DOHH2 (cell line): ENCODE data around the gene RGS4.

Experiments used
- H3F3A ChIP-seq: fragments of 200-600 bp; sonication (generic), shearing (Covaris generic); 2 replicates; pipeline ENCODE4 v1.6.0; 2016; ENCODE audit warnings: antibody characterized with exemption, mild to moderate bottlenecking; ENCODE audit not compliant: control insufficient read depth, insufficient read depth
- H3K27ac ChIP-seq: fragments of 200-600 bp; sonication (generic); 2 replicates; pipeline ENCODE4 v1.5.1; 2014; ENCODE audit warnings: low read depth, mild to moderate bottlenecking, low read length, moderate library complexity
- H3K27me3 ChIP-seq: fragments of 200-600 bp; sonication (generic); 2 replicates; pipeline ENCODE4 v1.6.1; 2014; ENCODE audit warnings: mild to moderate bottlenecking, low read length, mixed read lengths; ENCODE audit not compliant: control insufficient read depth
- H3K36me3 ChIP-seq: fragments of 200-600 bp; sonication (generic); 2 replicates; pipeline ENCODE4 v1.6.1; 2014; ENCODE audit warnings: mild to moderate bottlenecking, low read length, moderate library complexity, mixed read lengths; ENCODE audit not compliant: control insufficient read depth
- H3K4me1 ChIP-seq: fragments of 200-600 bp; sonication (generic); 2 replicates; pipeline ENCODE4 v1.6.1; 2014; ENCODE audit warnings: mild to moderate bottlenecking, low read length, mixed read lengths; ENCODE audit not compliant: control insufficient read depth
- H3K4me2 ChIP-seq: fragments of 200-600 bp; sonication (generic); 2 replicates; pipeline ENCODE4 v1.6.0; 2014; ENCODE audit warnings: mild to moderate bottlenecking, low read length, moderate library complexity
- H3K4me3 ChIP-seq: fragments of 200-600 bp; sonication (generic); 2 replicates; pipeline ENCODE4 v1.5.1; 2014; ENCODE audit warnings: mild to moderate bottlenecking, low read length, mixed read lengths
- H3K79me2 ChIP-seq: fragments of 200-600 bp; sonication (generic); 2 replicates; pipeline ENCODE4 v1.6.1; 2014; ENCODE audit warnings: mild to moderate bottlenecking, low read length, mixed read lengths; ENCODE audit not compliant: control insufficient read depth
- H3K9me2 ChIP-seq: fragments of 200-600 bp; sonication (generic); replicated peaks from 2 replicates; pipeline ENCODE4 v1.6.1; 2014; ENCODE audit warnings: mild to moderate bottlenecking, low read length, mixed read lengths; ENCODE audit not compliant: control insufficient read depth
- H3K9me3 ChIP-seq: fragments of 200-600 bp; sonication (generic); 2 replicates; pipeline ENCODE4 v1.6.1; 2014; ENCODE audit warnings: antibody characterized with exemption, low read length, mixed read lengths; ENCODE audit not compliant: control insufficient read depth, insufficient read depth
- H4K20me1 ChIP-seq: fragments of 200-600 bp; sonication (generic); 2 replicates; pipeline ENCODE4 v1.6.0; 2014; ENCODE audit warnings: low read depth, mild to moderate bottlenecking, antibody characterized with exemption, low read length, moderate library complexity; ENCODE audit not compliant: control insufficient read depth, insufficient read depth
- CTCF ChIP-seq: fragments of 200-600 bp; sonication (generic); IDR thresholded peaks from one replicate; pipeline ENCODE4 v1.5.1; 2014; ENCODE audit warnings: antibody characterized with exemption, mild to moderate bottlenecking, low read depth, low read length; ENCODE audit not compliant: poor library complexity, severe bottlenecking
- EZH2phosphoT487 ChIP-seq: fragments of 200-600 bp; sonication (generic); IDR thresholded peaks from 2 replicates; pipeline ENCODE4 v1.6.1; 2017; ENCODE audit warnings: borderline replicate concordance, mild to moderate bottlenecking, antibody characterized with exemption, low read length, moderate library complexity, mixed read lengths

Gene RGS4

DNA sequence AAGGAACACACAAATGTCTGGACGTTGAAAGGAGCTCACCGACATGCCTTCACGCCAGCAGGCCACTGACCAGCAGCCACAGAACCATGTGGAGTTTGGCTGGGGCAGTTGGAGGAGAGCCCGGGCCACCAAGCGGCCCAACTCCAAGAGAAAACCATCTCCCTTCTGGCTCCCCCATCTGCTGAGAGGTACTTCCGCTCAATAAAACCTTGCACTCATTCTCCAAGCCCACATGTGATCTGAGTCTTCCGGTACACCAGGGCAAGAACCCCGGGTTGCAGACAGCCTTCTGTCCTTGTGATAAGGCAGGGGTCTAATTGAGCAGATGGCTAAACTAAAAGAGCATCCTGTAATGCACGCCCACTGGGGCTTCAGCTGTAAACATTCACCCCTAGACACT is 24.4 kb downstream of the RGS4 start:
- no peak overlapping the region for H3K27ac ChIP-seq
- TF ChIP-seq EZH2phosphoT487 (no peak), CTCF (no peak)

DNA sequence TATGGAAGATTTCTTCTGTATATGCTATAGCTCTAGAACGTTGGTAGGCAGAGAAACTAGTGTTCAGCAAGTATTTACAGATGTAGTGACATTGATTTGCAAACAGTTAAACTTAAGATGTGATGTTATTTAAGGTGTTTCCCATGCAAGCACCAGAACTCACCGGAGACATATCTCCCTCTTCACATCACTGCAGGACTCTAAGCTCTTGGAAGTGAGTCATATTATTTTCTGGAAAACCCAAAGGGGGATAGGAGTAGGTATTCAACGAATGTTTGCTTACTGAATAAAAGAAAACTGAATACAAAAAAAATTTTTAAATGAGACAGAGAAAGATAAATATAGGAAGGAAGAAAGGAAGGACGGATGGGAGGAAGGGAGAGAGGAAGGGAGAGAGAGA is 25.0 kb downstream of the RGS4 start:
- Histone ChIP-seq H3K4me2 (no peak overlapping the region), H3K27ac (no peak overlapping the region), H3K9me2 (no peaks in the 10 kb centered on the region)

More for the DNA sequence above, 24.4 kb downstream of the RGS4 start:
- Histone ChIP-seq H3K4me2 (no peak overlapping the region), H3F3A (no peaks in the 10 kb centered on the region), H3K9me2 (no peaks in the 10 kb centered on the region), H3K36me3 (no peaks in the 10 kb centered on the region), H3K4me3 (no peak overlapping the region), H3K27me3 (no peaks in the 10 kb centered on the region), H4K20me1 (no peaks in the 10 kb centered on the region), H3K9me3 (no peaks in the 10 kb centered on the region), H3K79me2 (no peaks in the 10 kb centered on the region), H3K4me1 (no peaks in the 10 kb centered on the region)

DNA sequence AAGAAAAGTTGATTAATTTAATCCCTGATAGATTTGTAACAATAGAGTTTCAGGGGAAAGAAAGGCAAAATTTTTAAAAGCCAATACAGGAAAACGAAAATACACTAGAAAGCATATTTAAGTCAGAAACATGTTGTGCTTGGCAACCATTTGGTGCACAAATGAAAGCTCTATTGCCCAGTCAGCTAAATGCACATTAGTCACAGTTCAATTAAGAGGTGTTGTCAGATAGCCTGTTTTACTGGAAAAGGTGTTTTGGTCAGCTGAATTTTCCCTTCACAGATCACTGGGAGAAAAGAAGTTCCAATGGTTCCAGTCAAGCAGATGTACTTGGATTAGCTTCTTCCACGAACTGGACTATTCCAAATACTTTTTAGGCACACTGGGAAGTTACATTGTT is 25.4 kb downstream of the RGS4 start:
- H3K9me2 ChIP-seq: no peaks in the 10 kb centered on the region
- H3K27me3 ChIP-seq: no peaks in the 10 kb centered on the region
- H3K4me3 ChIP-seq: no peak overlapping the region
- H3K79me2 ChIP-seq: no peaks in the 10 kb centered on the region
- H3K4me1 ChIP-seq: no peaks in the 10 kb centered on the region
- TF ChIP-seq EZH2phosphoT487: no peak
- H3K9me3 ChIP-seq: no peaks in the 10 kb centered on the region
- H3K27ac ChIP-seq: no peak overlapping the region
- H3K36me3 ChIP-seq: no peaks in the 10 kb centered on the region
- no peaks in the 10 kb centered on the region for H3F3A ChIP-seq
- H4K20me1 ChIP-seq: no peaks in the 10 kb centered on the region
- no peak overlapping the region for H3K4me2 ChIP-seq

More for the DNA sequence above, 25.0 kb downstream of the RGS4 start:
- H3K27me3 ChIP-seq: no peaks in the 10 kb centered on the region
- H3K79me2 ChIP-seq: no peaks in the 10 kb centered on the region
- no peaks in the 10 kb centered on the region for H4K20me1 ChIP-seq
- no peaks in the 10 kb centered on the region for H3K9me3 ChIP-seq
- no peaks in the 10 kb centered on the region for H3K4me1 ChIP-seq
- H3K36me3 ChIP-seq: no peaks in the 10 kb centered on the region
- no peak overlapping the region for H3K4me3 ChIP-seq
- no peak for TF ChIP-seq EZH2phosphoT487
- TF ChIP-seq CTCF: no peak
- H3F3A ChIP-seq: no peaks in the 10 kb centered on the region

- Histone ChIP-seq H3F3A (no peaks in the 10 kb centered on the region), H3K27me3 (no peaks in the 10 kb centered on the region), H3K27ac (no peak overlapping the region), H3K4me1 (no peaks in the 10 kb centered on the region), H3K4me2 (no peak overlapping the region), H3K9me3 (no peaks in the 10 kb centered on the region), H3K9me2 (no peaks in the 10 kb centered on the region), H4K20me1 (no peaks in the 10 kb centered on the region), H3K79me2 (no peaks in the 10 kb centered on the region), H3K4me3 (no peak overlapping the region), H3K36me3 (no peaks in the 10 kb centered on the region)
- TF ChIP-seq EZH2phosphoT487 (no peak), CTCF (no peak)
These were observed 26.1 kb downstream of the RGS4 start for GRCh38 chr1:163095213-163095612.
